WTC11 (cell line): ENCODE measurements around the gene TRIM9. TPM values are rescaled to one million over a fixed set of nuclear protein-coding genes. Genes with fewer than 3 reads are reported as not detected.

Experiments used
- ATAC-seq: fragments of 200-7000 bp; cut with Tn5 transposase; 2 replicates; pipeline ENCODE4 v1.10.0; 2021; ENCODE audit warnings: mild to moderate bottlenecking, moderate library complexity
- CTCF ChIA-PET: fragments of 300-600 bp; sonication (Branson Sonifier 250); formaldehyde crosslinking; loops from one replicate; lab custom pipeline; 2021; ENCODE audit warnings: antibody characterized with exemption; lab: Charles Lee
- POLR2A ChIA-PET: fragments of 350-600 bp; sonication (Branson Sonifier 250); formaldehyde crosslinking; loops from one replicate; lab custom pipeline; 2021; ENCODE audit warnings: antibody characterized with exemption; lab: Charles Lee
- DNase-seq: peaks from one replicate; pipeline ENCODE4 v3.0.0; 2021; ENCODE audit warnings: low spot score
- H3K27ac Mint-ChIP-seq: 2 replicates; pipeline ENCODE4 v1.8.0; 2021; ENCODE audit warnings: mixed read lengths
- H3K27me3 Mint-ChIP-seq: 2 replicates; pipeline ENCODE4 v1.8.0; 2021; ENCODE audit warnings: low read depth, mild to moderate bottlenecking, moderate library complexity, mixed read lengths
- H3K36me3 Mint-ChIP-seq: 2 replicates; pipeline ENCODE4 v1.8.0; 2021; ENCODE audit warnings: mixed read lengths
- H3K4me1 Mint-ChIP-seq: 2 replicates; pipeline ENCODE4 v1.8.0; 2022; ENCODE audit warnings: mixed read lengths
- H3K4me3 Mint-ChIP-seq: 2 replicates; pipeline ENCODE4 v1.8.0; 2021; ENCODE audit warnings: mild to moderate bottlenecking, moderate library complexity, mixed read lengths
- H3K9me3 Mint-ChIP-seq: 2 replicates; pipeline ENCODE4 v1.8.0; 2021; ENCODE audit warnings: mixed read lengths
- FOXP1 ChIP-seq: sonication (generic); formaldehyde crosslinking; IDR thresholded peaks from 2 replicates; pipeline ENCODE4 v1.8.0; 2022; ENCODE audit warnings: missing genetic modification reagents, mild to moderate bottlenecking, moderate library complexity, borderline replicate concordance
- JAZF1 ChIP-seq: fragments of 250-450 bp; sonication (Bioruptor Pico); IDR thresholded peaks from 2 replicates; pipeline ENCODE4 v1.9.0; 2021; ENCODE audit warnings: moderate library complexity, mild to moderate bottlenecking, inconsistent platforms
- NR2C2 ChIP-seq: sonication (generic); formaldehyde crosslinking; IDR thresholded peaks from 2 replicates; pipeline ENCODE4 v1.8.0; 2022; ENCODE audit warnings: mild to moderate bottlenecking, missing genetic modification reagents
- PREB ChIP-seq: sonication (generic); formaldehyde crosslinking; IDR thresholded peaks from 2 replicates; pipeline ENCODE4 v1.8.1; 2022; ENCODE audit warnings: mild to moderate bottlenecking, missing genetic modification reagents, moderate library complexity, borderline replicate concordance
- SP1 ChIP-seq: sonication (generic); formaldehyde crosslinking; conservative IDR thresholded peaks from 2 replicates; pipeline ENCODE4 v1.8.1; 2022; ENCODE audit warnings: missing genetic modification reagents
- TCF7 ChIP-seq: sonication (generic); formaldehyde crosslinking; IDR thresholded peaks from 2 replicates; pipeline ENCODE4 v1.8.0; 2022; ENCODE audit warnings: mild to moderate bottlenecking, low read depth, missing genetic modification reagents, moderate library complexity
- TEAD4 ChIP-seq: sonication (generic); formaldehyde crosslinking; IDR thresholded peaks from 2 replicates; pipeline ENCODE4 v1.8.0; 2022; ENCODE audit warnings: mild to moderate bottlenecking, missing genetic modification reagents
- ZBTB21 ChIP-seq: sonication (generic); formaldehyde crosslinking; IDR thresholded peaks from 2 replicates; pipeline ENCODE4 v1.8.1; 2023; ENCODE audit warnings: mild to moderate bottlenecking, missing genetic modification reagents, borderline replicate concordance
- ZNF219 ChIP-seq: sonication (generic); formaldehyde crosslinking; IDR thresholded peaks from 2 replicates; pipeline ENCODE4 v1.8.0; 2023; ENCODE audit warnings: missing genetic modification reagents, mild to moderate bottlenecking, borderline replicate concordance
- total RNA-seq: library from RNA; stranded (reverse); gene quantifications from 3 replicates; pipeline ENCODE4 v1.2.3, GENCODE V29; 2021
- TF ChIP-seq, protein P1 (sequence below): sonication (generic); formaldehyde crosslinking; IDR thresholded peaks from 2 replicates; pipeline ENCODE4 v1.8.1; 2023; ENCODE audit warnings: mild to moderate bottlenecking, missing genetic modification reagents, borderline replicate concordance
- TF ChIP-seq, protein P2 (sequence below): sonication (generic); formaldehyde crosslinking; IDR thresholded peaks from 2 replicates; pipeline ENCODE4 v1.8.1; 2022; ENCODE audit warnings: missing genetic modification reagents, borderline replicate concordance
- TF ChIP-seq, protein P3 (sequence below): fragments of 250-450 bp; sonication (Bioruptor Pico); IDR thresholded peaks from 2 replicates; pipeline ENCODE4 v2.1.2; 2022; ENCODE audit warnings: mild to moderate bottlenecking, moderate library complexity

Gene TRIM9
- total RNA-seq, 1 experiment from 2014 or later: 4.0 TPM

- Mint-ChIP-seq H3K4me3 (no peak overlapping the region), H3K27me3 (no peaks in the 10 kb centered on the region), H3K36me3 (peaks cover 6% of the 10 kb centered on the region; the same call in 1 of the 2 replicates), H3K4me1 (0 out of 2 replicates have a peak, but pooled peaks cover 6% of the 10 kb centered on the region), H3K9me3 (no peaks in the 10 kb centered on the region; the same call in 1 of the 2 replicates), H3K27ac (no peak overlapping the region)
- ATAC-seq: no peak
- TF ChIP-seq ZBTB21 (CRISPR knock-in tag) (no peak), TEAD4 (CRISPR knock-in tag) (no peak), JAZF1 (CRISPR knock-in tag) (no peak), FOXP1 (CRISPR knock-in tag) (no peak), NR2C2 (CRISPR knock-in tag) (no peak), PREB (CRISPR knock-in tag) (no peak)
- ChIA-PET POLR2A (no interaction called here), CTCF (interaction anchor here (0.6 kb wide), 1 partner anchor 164 kb away, joined by 3 read pairs; no protein-coding TSS in a partner anchor)
- no peak for DNase-seq
Measured at GRCh38 chr14:51024377-51024776, 70.5 kb downstream of the TRIM9 start.

DNA sequence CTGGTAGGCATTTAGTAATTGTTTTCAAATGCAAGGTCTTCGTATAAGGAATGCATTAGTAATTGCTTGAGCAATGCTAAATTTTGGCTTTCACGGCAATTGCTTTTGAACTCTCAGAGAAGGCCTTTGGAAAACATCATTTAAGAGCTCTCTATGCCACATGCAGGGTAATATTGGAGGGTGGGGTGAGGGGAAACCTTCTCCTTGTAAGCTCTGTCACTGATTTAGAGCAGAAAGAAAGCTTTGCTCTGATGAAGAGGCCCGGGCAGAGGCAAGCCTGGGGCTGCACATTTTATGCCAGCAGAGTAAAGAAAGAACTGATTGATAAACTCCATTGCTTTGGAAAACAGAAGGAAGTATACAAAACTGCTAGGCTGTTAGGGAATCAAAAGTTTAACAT, 70.9 kb downstream of the TRIM9 start:
- 0 out of 2 replicates have a peak, but pooled peaks cover 6% of the 10 kb centered on the region for H3K4me1 Mint-ChIP-seq
- POLR2A ChIA-PET: no interaction called here
- CTCF ChIA-PET: no interaction called here

DNA sequence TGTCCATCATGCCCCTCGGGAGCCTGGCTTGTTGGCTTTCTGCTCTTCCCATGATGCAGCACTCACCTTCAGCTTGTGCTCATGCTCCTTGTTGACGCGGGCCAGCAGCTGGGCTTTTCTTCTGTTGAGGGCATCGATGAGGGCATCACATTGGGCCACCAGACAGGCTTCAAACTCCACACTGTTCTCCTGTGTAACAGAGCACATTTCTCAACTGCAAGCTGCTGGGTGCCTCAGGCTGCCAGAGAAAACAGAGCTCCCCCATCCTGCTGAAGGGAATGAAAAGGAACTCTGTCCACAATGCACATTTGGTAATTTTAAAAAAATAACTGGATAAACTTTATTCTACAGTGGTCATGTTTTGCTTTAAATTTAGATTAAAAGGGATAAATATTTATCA, 72.1 kb downstream of the TRIM9 start:
- 0 out of 2 replicates have a peak, but pooled peaks cover 6% of the 10 kb centered on the region for H3K4me1 Mint-ChIP-seq
- H3K9me3 Mint-ChIP-seq: no peaks in the 10 kb centered on the region; the same call in 1 of the 2 replicates
- ATAC-seq (no peak), DNase-seq (no peak)
- peaks cover 6% of the 10 kb centered on the region; the same call in 1 of the 2 replicates for H3K36me3 Mint-ChIP-seq
- TF ChIP-seq, protein P1, sequence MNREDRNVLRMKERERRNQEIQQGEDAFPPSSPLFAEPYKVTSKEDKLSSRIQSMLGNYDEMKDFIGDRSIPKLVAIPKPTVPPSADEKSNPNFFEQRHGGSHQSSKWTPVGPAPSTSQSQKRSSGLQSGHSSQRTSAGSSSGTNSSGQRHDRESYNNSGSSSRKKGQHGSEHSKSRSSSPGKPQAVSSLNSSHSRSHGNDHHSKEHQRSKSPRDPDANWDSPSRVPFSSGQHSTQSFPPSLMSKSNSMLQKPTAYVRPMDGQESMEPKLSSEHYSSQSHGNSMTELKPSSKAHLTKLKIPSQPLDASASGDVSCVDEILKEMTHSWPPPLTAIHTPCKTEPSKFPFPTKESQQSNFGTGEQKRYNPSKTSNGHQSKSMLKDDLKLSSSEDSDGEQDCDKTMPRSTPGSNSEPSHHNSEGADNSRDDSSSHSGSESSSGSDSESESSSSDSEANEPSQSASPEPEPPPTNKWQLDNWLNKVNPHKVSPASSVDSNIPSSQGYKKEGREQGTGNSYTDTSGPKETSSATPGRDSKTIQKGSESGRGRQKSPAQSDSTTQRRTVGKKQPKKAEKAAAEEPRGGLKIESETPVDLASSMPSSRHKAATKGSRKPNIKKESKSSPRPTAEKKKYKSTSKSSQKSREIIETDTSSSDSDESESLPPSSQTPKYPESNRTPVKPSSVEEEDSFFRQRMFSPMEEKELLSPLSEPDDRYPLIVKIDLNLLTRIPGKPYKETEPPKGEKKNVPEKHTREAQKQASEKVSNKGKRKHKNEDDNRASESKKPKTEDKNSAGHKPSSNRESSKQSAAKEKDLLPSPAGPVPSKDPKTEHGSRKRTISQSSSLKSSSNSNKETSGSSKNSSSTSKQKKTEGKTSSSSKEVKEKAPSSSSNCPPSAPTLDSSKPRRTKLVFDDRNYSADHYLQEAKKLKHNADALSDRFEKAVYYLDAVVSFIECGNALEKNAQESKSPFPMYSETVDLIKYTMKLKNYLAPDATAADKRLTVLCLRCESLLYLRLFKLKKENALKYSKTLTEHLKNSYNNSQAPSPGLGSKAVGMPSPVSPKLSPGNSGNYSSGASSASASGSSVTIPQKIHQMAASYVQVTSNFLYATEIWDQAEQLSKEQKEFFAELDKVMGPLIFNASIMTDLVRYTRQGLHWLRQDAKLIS: no peak
- TF ChIP-seq, protein P2, sequence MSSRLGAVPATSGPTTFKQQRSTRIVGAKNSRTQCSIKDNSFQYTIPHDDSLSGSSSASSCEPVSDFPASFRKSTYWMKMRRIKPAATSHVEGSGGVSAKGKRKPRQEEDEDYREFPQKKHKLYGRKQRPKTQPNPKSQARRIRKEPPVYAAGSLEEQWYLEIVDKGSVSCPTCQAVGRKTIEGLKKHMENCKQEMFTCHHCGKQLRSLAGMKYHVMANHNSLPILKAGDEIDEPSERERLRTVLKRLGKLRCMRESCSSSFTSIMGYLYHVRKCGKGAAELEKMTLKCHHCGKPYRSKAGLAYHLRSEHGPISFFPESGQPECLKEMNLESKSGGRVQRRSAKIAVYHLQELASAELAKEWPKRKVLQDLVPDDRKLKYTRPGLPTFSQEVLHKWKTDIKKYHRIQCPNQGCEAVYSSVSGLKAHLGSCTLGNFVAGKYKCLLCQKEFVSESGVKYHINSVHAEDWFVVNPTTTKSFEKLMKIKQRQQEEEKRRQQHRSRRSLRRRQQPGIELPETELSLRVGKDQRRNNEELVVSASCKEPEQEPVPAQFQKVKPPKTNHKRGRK (CRISPR knock-in tag): no peak
- TF ChIP-seq ZNF219 (CRISPR knock-in tag): no peak
- ChIA-PET CTCF (no interaction called here), POLR2A (no interaction called here)
- H3K4me3 Mint-ChIP-seq: no peak overlapping the region
- no peaks in the 10 kb centered on the region for H3K27me3 Mint-ChIP-seq
- H3K27ac Mint-ChIP-seq: no peak overlapping the region

More for the DNA sequence above, 70.9 kb downstream of the TRIM9 start:
- ATAC-seq (no peak), DNase-seq (no peak)
- Mint-ChIP-seq H3K27me3 (no peaks in the 10 kb centered on the region), H3K27ac (no peak overlapping the region), H3K9me3 (no peaks in the 10 kb centered on the region; the same call in 1 of the 2 replicates), H3K36me3 (peaks cover 6% of the 10 kb centered on the region; the same call in 1 of the 2 replicates), H3K4me3 (no peak overlapping the region)
- TF ChIP-seq SP1 (CRISPR knock-in tag) (no peak), PREB (CRISPR knock-in tag) (no peak), TCF7 (no peak)
- TF ChIP-seq, protein P3, sequence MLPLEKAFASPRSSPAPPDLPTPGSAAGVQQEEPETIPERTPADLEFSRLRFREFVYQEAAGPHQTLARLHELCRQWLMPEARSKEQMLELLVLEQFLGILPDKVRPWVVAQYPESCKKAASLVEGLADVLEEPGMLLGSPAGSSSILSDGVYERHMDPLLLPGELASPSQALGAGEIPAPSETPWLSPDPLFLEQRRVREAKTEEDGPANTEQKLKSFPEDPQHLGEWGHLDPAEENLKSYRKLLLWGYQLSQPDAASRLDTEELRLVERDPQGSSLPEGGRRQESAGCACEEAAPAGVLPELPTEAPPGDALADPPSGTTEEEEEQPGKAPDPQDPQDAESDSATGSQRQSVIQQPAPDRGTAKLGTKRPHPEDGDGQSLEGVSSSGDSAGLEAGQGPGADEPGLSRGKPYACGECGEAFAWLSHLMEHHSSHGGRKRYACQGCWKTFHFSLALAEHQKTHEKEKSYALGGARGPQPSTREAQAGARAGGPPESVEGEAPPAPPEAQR (CRISPR knock-in tag): no peak
